ENCODE results near the gene WWC2. TPM values are rescaled to one million over a fixed set of nuclear protein-coding genes. Genes with fewer than 3 reads are reported as not detected.

Gene WWC2
- total RNA-seq, 4 donors from 2014 or later, result 7.4 to 24.8 (median 8.0) TPM

DNA sequence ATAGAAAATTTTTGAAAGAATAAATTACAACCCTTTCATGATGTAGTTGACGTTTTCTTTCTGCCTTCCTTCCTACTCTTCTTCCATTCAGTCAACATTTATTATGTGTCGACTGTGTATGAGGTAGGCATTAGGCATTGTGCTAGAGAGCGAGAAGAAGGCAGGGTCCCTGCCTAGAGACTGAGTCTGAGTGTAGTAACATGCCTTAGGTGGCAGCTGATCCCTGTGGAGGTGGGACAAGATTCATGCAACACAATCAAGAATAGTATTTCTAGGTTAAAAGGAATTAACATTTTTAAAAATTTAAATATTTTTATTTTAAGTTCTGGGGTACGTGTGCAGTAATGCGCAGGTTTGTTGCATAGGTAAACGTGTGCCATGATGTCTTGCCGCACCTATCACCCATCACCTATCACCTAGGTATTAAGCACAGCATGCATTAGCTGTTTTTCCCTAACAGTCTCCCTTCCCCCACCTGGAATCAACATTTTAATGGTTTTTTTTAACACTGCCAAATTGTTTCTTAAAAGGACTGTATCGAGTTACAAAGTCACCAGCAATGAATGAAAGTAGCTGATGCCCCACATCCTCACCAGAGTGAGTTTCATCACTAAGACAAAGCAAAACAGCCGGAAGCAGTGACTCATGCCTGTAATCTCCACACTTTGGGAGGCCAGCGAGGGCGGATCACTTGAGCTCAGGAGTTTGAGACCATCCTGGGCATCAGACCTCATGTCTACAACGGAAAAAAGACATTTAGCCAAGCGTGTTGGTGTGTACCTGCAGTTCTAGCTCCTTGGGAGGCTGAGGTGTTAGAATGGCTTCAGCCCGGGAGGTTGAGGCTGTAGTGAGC lies 84.0 kb downstream of the WWC2 start:
- no peak for DNase-seq
- Histone ChIP-seq H3K36me3 (no peaks in the 10 kb centered on the region), H3K27ac (no peak overlapping the region), H3K27me3 (no peaks in the 10 kb centered on the region), H3K4me3 (no peak overlapping the region), H3K4me1 (no peaks in the 10 kb centered on the region), H3K9me3 (no peaks in the 10 kb centered on the region)
- intact Hi-C loops (cut with DNase I), result no loop called here
- 56 to 61% methylated on average over 14 of the region's 14 CpGs for WGBS, 2 donors
- TF ChIP-seq CTCF (IDR thresholded peaks at IDR 0.05) (no peak), POLR2A (IDR thresholded peaks at IDR 0.05) (no peak)

DNA sequence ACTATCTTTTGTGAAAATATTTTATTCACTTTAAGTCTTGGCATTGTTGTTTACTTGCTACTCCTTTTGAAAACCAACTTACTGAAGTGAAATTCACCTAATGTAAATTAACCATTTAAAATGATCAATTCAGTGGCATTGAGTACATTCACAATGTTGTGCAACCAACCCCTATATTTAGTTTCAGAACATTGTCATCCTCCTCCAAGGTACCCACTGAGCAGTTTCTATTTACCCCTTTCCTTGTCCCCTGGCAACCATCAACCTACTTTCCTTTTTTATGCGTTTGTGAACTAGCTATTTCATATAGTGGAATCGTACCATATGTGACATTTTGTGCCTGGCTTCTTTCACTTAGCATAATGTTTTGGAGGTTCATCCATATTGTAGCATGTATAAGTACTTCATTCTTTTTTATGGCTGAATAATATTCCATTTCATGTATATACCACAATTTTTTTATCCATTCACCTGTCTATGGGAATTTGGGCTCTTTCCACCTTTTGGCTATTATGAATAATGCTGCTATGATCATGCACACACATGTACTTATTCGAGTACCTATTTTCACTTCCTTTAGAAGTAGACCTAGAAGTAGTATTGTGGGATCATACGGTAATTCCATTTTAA lies 85.0 kb downstream of the WWC2 start:
- intact Hi-C loops (cut with DNase I), result no loop called here
- 83 to 94% methylated on average over 4 of the region's 4 CpGs for WGBS, 2 donors
- Histone ChIP-seq H3K9me3 (no peaks in the 10 kb centered on the region), H3K4me3 (no peak overlapping the region), H3K27me3 (no peaks in the 10 kb centered on the region), H3K36me3 (no peaks in the 10 kb centered on the region), H3K4me1 (no peaks in the 10 kb centered on the region), H3K27ac (no peak overlapping the region)
- no peak for DNase-seq
- no peak for TF ChIP-seq CTCF (IDR thresholded peaks at IDR 0.05)
- no peak for TF ChIP-seq POLR2A (IDR thresholded peaks at IDR 0.05)

GRCh38 chr4:183185018-183185417 lies 86.0 kb downstream of the WWC2 start:
- Histone ChIP-seq H3K4me3 (no peak overlapping the region), H3K27ac (no peak overlapping the region), H3K27me3 (no peaks in the 10 kb centered on the region), H3K9me3 (no peaks in the 10 kb centered on the region), H3K4me1 (no peaks in the 10 kb centered on the region), H3K36me3 (no peaks in the 10 kb centered on the region)
- intact Hi-C loops (cut with DNase I), result no loop called here
- no peak for DNase-seq
- TF ChIP-seq POLR2A (IDR thresholded peaks at IDR 0.05), result no peak
- no peak for TF ChIP-seq CTCF (IDR thresholded peaks at IDR 0.05)
- WGBS, 2 donors, result 63 to 90% methylated on average over 5 of the region's 5 CpGs

DNA sequence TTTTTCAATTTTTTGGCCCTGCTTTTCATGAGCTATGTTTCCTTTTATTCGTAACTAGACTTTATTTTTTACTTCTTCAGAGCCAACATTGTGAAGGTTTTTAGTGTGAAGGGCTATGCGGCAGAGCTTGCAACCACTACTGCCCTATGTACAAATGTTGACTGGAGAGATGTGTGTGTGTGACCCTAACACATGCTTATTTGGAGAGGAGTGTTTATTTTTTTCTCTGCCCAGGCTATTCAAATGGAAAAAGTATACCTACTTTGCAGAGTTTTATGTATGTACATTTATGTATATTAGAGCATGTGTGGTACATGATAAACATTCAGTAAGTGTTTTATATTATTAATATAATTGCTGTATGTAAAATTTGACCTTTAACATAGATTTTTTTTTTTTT lies 86.5 kb downstream of the WWC2 start:
- H3K9me3 ChIP-seq, result no peaks in the 10 kb centered on the region
- 80 to 87% methylated on average over 2 of the region's 2 CpGs for WGBS, 2 donors
- H3K4me3 ChIP-seq, result no peak overlapping the region
- no peaks in the 10 kb centered on the region for H3K36me3 ChIP-seq
- intact Hi-C loops (cut with DNase I), result no loop called here
- no peaks in the 10 kb centered on the region for H3K4me1 ChIP-seq
- TF ChIP-seq POLR2A (IDR thresholded peaks at IDR 0.05), result no peak
- TF ChIP-seq CTCF (IDR thresholded peaks at IDR 0.05), result no peak
- no peaks in the 10 kb centered on the region for H3K27me3 ChIP-seq
- no peak overlapping the region for H3K27ac ChIP-seq
- DNase-seq, result no peak

DNA sequence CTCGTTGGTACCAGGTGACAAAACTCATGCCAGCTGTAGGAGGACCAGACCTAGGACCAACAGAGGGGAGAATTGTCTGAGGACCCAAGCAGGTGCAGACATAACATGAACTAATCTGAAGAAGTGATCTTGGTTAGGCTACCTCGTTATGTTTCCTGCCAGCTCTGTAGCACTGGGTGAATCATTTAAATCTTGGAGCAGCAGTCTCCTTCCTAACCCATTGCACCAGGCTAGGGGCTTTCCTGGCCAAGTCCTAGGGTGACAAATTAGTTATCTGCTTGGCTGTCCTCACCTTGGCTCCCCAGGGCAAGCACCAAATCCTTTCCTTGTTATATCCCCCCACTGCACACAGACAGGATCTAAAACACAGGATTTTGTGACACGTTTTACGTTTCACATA lies 87.8 kb downstream of the WWC2 start:
- H3K27ac ChIP-seq, result no peak overlapping the region
- H3K4me1 ChIP-seq, result no peaks in the 10 kb centered on the region
- H3K36me3 ChIP-seq, result no peaks in the 10 kb centered on the region
- intact Hi-C loops (cut with DNase I), result no loop called here
- WGBS, 2 donors, result 71 to 80% methylated on average over 4 of the region's 4 CpGs
- no peaks in the 10 kb centered on the region for H3K9me3 ChIP-seq
- no peak for TF ChIP-seq POLR2A (IDR thresholded peaks at IDR 0.05)
- TF ChIP-seq CTCF (IDR thresholded peaks at IDR 0.05), result no peak
- H3K27me3 ChIP-seq, result no peaks in the 10 kb centered on the region
- no peak overlapping the region for H3K4me3 ChIP-seq
- no peak for DNase-seq

All from esophagus squamous epithelium (tissue), 5 donors.